HepG2 (cell line): Measurements from ENCODE around the gene FAM234A. TPM values are rescaled to one million over a fixed set of nuclear protein-coding genes. Genes with fewer than 3 reads are reported as not detected.

Experiments
- CEBPB ChIP-seq: IDR thresholded peaks from 2 replicates; pipeline ENCODE4 v1.6.1; 2011; ENCODE audit warnings: low read depth, low read length, improper control_type of control experiment, borderline replicate concordance
- CREM ChIP-seq, 2 experiments: sonication (generic) in 1 of 2; formaldehyde crosslinking in 1 of 2; IDR thresholded peaks; 2 replicates each; pipeline versions ENCODE4 v1.4.0 to v1.6.1; 2016 to 2020; ENCODE audit warnings: antibody characterized with exemption in 1 of 2, mild to moderate bottlenecking in 1 of 2, missing genetic modification reagents in 1 of 2
- EHMT2 ChIP-seq: fragments of 200-600 bp; sonication (generic); IDR thresholded peaks from 2 replicates; pipeline ENCODE4 v1.7.0; 2017; ENCODE audit warnings: antibody characterized with exemption, low read depth, low read length, borderline replicate concordance
- GPN1 ChIP-seq: sonication (generic); formaldehyde crosslinking; IDR thresholded peaks from 2 replicates; pipeline ENCODE4 v1.5.1; 2020; ENCODE audit warnings: missing genetic modification reagents, borderline replicate concordance
- IRF9 ChIP-seq: sonication (generic); formaldehyde crosslinking; IDR thresholded peaks from 2 replicates; pipeline ENCODE4 v1.8.0; 2022; ENCODE audit warnings: missing genetic modification reagents, mild to moderate bottlenecking, borderline replicate concordance
- KAT7 ChIP-seq: IDR thresholded peaks from 2 replicates; pipeline ENCODE4 v1.6.1; 2018; ENCODE audit warnings: borderline replicate concordance, missing compliant biosample characterization
- MBNL3 ChIP-seq: fragments of 250-450 bp; sonication (Bioruptor Pico); conservative IDR thresholded peaks from 2 replicates; pipeline ENCODE4 v1.8.0; 2022; ENCODE audit warnings: mild to moderate bottlenecking, inconsistent platforms
- MED1 ChIP-seq: sonication (generic); formaldehyde crosslinking; IDR thresholded peaks from 2 replicates; pipeline ENCODE4 v1.4.0; 2020; ENCODE audit warnings: missing genetic modification reagents
- MIER3 ChIP-seq: IDR thresholded peaks from 2 replicates; pipeline ENCODE4 v1.6.1; 2016; ENCODE audit warnings: missing compliant biosample characterization, borderline replicate concordance
- NCOR1 ChIP-seq: fragments of 200-600 bp; sonication (generic); IDR thresholded peaks from 2 replicates; pipeline ENCODE4 v1.7.0; 2017; ENCODE audit warnings: antibody characterized with exemption, low read length, borderline replicate concordance
- NFATC3 ChIP-seq: sonication (generic); formaldehyde crosslinking; IDR thresholded peaks from 2 replicates; pipeline ENCODE4 v1.5.1; 2020; ENCODE audit warnings: mild to moderate bottlenecking, missing genetic modification reagents
- TAF1 ChIP-seq: sonication (generic); formaldehyde crosslinking; IDR thresholded peaks from 2 replicates; pipeline ENCODE4 v1.4.0; 2020; ENCODE audit warnings: missing genetic modification reagents
- ZFP36 ChIP-seq: fragments of 150-350 bp; IDR thresholded peaks from 2 replicates; pipeline ENCODE4 v1.6.1; 2018; ENCODE audit warnings: borderline replicate concordance, low read length, low read depth; ENCODE audit not compliant: partially characterized antibody
- ZFP41 ChIP-seq: sonication (generic); formaldehyde crosslinking; IDR thresholded peaks from 2 replicates; pipeline ENCODE4 v1.4.0; 2020; ENCODE audit warnings: mild to moderate bottlenecking, missing genetic modification reagents, borderline replicate concordance
- ZNF138 ChIP-seq: sonication (generic); formaldehyde crosslinking; IDR thresholded peaks from 2 replicates; pipeline ENCODE4 v1.5.0; 2020; ENCODE audit warnings: mild to moderate bottlenecking, low read depth, missing genetic modification reagents
- ZNF724P ChIP-seq: sonication (generic); formaldehyde crosslinking; IDR thresholded peaks from 2 replicates; pipeline ENCODE4 v1.8.0; 2022; ENCODE audit warnings: missing genetic modification reagents, borderline replicate concordance
- ZNF772 ChIP-seq: sonication (generic); formaldehyde crosslinking; IDR thresholded peaks from 2 replicates; pipeline ENCODE4 v1.5.0; 2020; ENCODE audit warnings: mild to moderate bottlenecking, missing genetic modification reagents
- ZNF841 ChIP-seq: sonication (generic); formaldehyde crosslinking; IDR thresholded peaks from 2 replicates; pipeline ENCODE4 v1.8.1; 2023; ENCODE audit warnings: missing genetic modification reagents, borderline replicate concordance
- polyA plus RNA-seq, 8 experiments: library from polyadenylated mRNA; depleted of rRNA in 3 of 8; stranded (reverse) in 7 of 8; unstranded in 1 of 8; fragments of >200 nt; fragmentation: Illumina TruSeq in 4 of 8; extraction: Trizol in 4 of 8; gene quantifications; 2 replicates each; pipeline versions ENCODE4 v1.2.1 to v1.2.3, GENCODE V29; 2011 to 2016; ENCODE audit warnings: low read depth in 4 of 8, missing spikeins in 1 of 8, mixed read lengths in 1 of 8; ENCODE audit not compliant: insufficient read depth in 1 of 8
- total RNA-seq, 5 experiments: library from RNA; depleted of rRNA; stranded (reverse); fragments of >200 nt; fragmentation: Illumina TruSeq; extraction: Trizol; gene quantifications; 2 replicates each; pipeline ENCODE4 v1.2.3, GENCODE V29; 2016; ENCODE audit warnings: low read depth in 1 of 5
- TF ChIP-seq, protein P1 (sequence below): sonication (generic); formaldehyde crosslinking; IDR thresholded peaks from 2 replicates; pipeline ENCODE4 v1.4.0; 2020; ENCODE audit warnings: missing genetic modification reagents, borderline replicate concordance
- TF ChIP-seq, protein P2 (sequence below): fragments of 450-650 bp; IDR thresholded peaks from 2 replicates; pipeline ENCODE4 v1.6.1; 2017; ENCODE audit warnings: mild to moderate bottlenecking

FAM234A gene
- total and polyA plus RNA-seq, 2 of the 13 experiments (the other 11 are each of a cell fraction or from before 2014, with no cell fraction given) = 29.2 to 34.4 TPM

DNA sequence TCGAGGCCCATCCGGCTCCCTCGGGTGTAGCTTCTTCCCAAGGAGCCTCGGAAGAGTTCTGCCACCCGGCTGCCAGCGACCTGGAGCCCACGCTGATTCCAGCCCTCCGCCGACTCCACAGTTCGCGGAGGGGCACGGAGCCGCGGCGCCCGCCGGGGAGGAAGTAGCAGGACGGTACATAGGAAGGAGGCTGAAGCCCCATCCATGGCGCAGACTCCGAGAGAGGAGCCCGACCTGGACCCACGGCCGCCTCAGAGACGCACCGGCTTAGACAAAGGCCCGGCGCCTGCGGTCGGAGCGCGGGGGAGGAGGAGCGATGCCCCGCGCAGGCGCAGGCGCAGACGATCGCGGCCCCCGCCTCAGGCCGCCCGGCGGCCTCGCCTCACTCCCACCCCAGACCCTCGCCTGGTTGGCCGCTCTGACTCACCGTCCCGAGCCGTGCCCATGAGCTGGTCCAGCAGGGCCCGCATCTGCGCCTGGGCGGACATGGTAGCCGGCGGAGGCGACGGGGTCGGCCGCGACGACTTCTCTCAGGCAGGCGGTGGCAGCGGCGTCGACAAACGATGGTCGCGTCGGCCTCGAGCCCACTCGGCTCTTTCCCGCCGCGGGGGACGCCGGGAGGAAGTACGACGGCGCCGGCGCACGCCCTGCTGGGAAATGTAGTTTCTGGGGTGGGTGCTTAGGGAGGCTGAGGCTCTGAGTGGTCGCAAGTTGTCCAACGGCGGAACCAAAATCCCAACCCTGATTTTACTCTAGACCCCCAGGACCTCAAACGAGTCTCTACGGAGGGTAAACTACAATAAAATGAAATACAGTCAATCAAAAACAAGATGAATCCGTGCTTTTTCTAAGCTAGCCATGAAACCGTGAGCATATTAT lies 5.5 kb upstream of the FAM234A start, which contains the start of gene LUC7L (continued):
- TF ChIP-seq, protein P1, sequence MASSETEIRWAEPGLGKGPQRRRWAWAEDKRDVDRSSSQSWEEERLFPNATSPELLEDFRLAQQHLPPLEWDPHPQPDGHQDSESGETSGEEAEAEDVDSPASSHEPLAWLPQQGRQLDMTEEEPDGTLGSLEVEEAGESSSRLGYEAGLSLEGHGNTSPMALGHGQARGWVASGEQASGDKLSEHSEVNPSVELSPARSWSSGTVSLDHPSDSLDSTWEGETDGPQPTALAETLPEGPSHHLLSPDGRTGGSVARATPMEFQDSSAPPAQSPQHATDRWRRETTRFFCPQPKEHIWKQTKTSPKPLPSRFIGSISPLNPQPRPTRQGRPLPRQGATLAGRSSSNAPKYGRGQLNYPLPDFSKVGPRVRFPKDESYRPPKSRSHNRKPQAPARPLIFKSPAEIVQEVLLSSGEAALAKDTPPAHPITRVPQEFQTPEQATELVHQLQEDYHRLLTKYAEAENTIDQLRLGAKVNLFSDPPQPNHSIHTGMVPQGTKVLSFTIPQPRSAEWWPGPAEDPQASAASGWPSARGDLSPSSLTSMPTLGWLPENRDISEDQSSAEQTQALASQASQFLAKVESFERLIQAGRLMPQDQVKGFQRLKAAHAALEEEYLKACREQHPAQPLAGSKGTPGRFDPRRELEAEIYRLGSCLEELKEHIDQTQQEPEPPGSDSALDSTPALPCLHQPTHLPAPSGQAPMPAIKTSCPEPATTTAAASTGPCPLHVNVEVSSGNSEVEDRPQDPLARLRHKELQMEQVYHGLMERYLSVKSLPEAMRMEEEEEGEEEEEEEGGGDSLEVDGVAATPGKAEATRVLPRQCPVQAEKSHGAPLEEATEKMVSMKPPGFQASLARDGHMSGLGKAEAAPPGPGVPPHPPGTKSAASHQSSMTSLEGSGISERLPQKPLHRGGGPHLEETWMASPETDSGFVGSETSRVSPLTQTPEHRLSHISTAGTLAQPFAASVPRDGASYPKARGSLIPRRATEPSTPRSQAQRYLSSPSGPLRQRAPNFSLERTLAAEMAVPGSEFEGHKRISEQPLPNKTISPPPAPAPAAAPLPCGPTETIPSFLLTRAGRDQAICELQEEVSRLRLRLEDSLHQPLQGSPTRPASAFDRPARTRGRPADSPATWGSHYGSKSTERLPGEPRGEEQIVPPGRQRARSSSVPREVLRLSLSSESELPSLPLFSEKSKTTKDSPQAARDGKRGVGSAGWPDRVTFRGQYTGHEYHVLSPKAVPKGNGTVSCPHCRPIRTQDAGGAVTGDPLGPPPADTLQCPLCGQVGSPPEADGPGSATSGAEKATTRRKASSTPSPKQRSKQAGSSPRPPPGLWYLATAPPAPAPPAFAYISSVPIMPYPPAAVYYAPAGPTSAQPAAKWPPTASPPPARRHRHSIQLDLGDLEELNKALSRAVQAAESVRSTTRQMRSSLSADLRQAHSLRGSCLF (CRISPR knock-in tag) = no peak
- TF ChIP-seq MED1 (CRISPR knock-in tag) = peak; percentile 78
- TF ChIP-seq ZNF772 = peak; percentile 97
- TF ChIP-seq TAF1 = peak; percentile 92
- peak; percentile 75; the same call in 1 of the 2 replicates for TF ChIP-seq ZNF841 (CRISPR knock-in tag)
- peak; percentile 98 for TF ChIP-seq IRF9
- TF ChIP-seq KAT7 (CRISPR knock-in tag) = peak; percentile 94; the same call in 1 of the 2 replicates
- no peak for TF ChIP-seq EHMT2
- TF ChIP-seq ZNF138 (CRISPR knock-in tag) = peak; percentile 92
- TF ChIP-seq ZFP41 (CRISPR knock-in tag) = peak; percentile 94
- TF ChIP-seq NFATC3 = peak; percentile 84
- TF ChIP-seq ZNF724P (CRISPR knock-in tag) = peak; percentile 91; the same call in 1 of the 2 replicates
- TF ChIP-seq MIER3 (CRISPR knock-in tag) = peak; percentile 89; the same call in 1 of the 2 replicates
- peak; percentile 96 for TF ChIP-seq CREM (IDR thresholded peaks at IDR 0.05)
- TF ChIP-seq CREM (CRISPR knock-in tag; IDR thresholded peaks at IDR 0.05) = peak; percentile 72; the same call in 1 of the 2 replicates
- no peak for TF ChIP-seq NCOR1
- 0 out of 2 replicates have a peak, but pooled peaks have one; percentile 91 for TF ChIP-seq GPN1 (CRISPR knock-in tag)
- no peak for TF ChIP-seq CEBPB
- no peak for TF ChIP-seq ZFP36
- TF ChIP-seq, protein P2, sequence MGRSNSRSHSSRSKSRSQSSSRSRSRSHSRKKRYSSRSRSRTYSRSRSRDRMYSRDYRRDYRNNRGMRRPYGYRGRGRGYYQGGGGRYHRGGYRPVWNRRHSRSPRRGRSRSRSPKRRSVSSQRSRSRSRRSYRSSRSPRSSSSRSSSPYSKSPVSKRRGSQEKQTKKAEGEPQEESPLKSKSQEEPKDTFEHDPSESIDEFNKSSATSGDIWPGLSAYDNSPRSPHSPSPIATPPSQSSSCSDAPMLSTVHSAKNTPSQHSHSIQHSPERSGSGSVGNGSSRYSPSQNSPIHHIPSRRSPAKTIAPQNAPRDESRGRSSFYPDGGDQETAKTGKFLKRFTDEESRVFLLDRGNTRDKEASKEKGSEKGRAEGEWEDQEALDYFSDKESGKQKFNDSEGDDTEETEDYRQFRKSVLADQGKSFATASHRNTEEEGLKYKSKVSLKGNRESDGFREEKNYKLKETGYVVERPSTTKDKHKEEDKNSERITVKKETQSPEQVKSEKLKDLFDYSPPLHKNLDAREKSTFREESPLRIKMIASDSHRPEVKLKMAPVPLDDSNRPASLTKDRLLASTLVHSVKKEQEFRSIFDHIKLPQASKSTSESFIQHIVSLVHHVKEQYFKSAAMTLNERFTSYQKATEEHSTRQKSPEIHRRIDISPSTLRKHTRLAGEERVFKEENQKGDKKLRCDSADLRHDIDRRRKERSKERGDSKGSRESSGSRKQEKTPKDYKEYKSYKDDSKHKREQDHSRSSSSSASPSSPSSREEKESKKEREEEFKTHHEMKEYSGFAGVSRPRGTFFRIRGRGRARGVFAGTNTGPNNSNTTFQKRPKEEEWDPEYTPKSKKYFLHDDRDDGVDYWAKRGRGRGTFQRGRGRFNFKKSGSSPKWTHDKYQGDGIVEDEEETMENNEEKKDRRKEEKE = no peak
- TF ChIP-seq MBNL3 (CRISPR knock-in tag) = no peak
